PC-3 (cell line): Measurements from ENCODE around the gene KIF1C. TPM values are rescaled to one million over a fixed set of nuclear protein-coding genes. Genes with fewer than 3 reads are reported as not detected.

Experiments
- ATAC-seq: fragments of 200-7000 bp; cut with Tn5 transposase; 2 replicates; pipeline ENCODE4 v1.9.1; 2020; ENCODE audit warnings: mild to moderate bottlenecking, moderate library complexity
- BruUV-seq: library from RNA; stranded (reverse); fragments of 400-500 nt; replicated peaks from 2 replicates; lab custom pipeline; 2021; lab: Mats Ljungman, UMichigan
- CTCF ChIA-PET: fragments of 300-600 bp; sonication (Branson Sonifier 250); formaldehyde crosslinking; loops from one replicate; lab custom pipeline; 2022; ENCODE audit warnings: antibody characterized with exemption; lab: Charles Lee
- POLR2A ChIA-PET: fragments of 300-600 bp; sonication (Branson Sonifier 250); formaldehyde crosslinking; loops from one replicate; lab custom pipeline; 2022; ENCODE audit warnings: antibody characterized with exemption; ENCODE audit not compliant: unreplicated experiment; lab: Charles Lee
- DNase-seq: peaks from one replicate; pipeline ENCODE4 v3.0.0-alpha.2; 2015
- H2AFZ ChIP-seq: fragments of 300-600 bp; sonication (generic); 2 replicates; pipeline ENCODE4 v1.6.0; 2016; ENCODE audit warnings: antibody characterized with exemption, low read length
- H3F3A ChIP-seq: fragments of 300-600 bp; sonication (generic); one replicate; pipeline ENCODE4 v1.6.0; 2017; ENCODE audit warnings: antibody characterized with exemption, low read length, control low read depth, mild to moderate bottlenecking; ENCODE audit not compliant: unreplicated experiment
- H3K27ac ChIP-seq: fragments of 300-600 bp; sonication (generic); 2 replicates; pipeline ENCODE4 v1.5.1; 2016; ENCODE audit warnings: mild to moderate bottlenecking, low read length
- H3K27me3 ChIP-seq: fragments of 300-600 bp; sonication (generic); 2 replicates; pipeline ENCODE4 v1.6.1; 2016; ENCODE audit warnings: low read length, mixed read lengths
- H3K36me3 ChIP-seq: fragments of 300-600 bp; sonication (generic); 2 replicates; pipeline ENCODE4 v1.6.1; 2016; ENCODE audit warnings: low read depth, mixed run types, low read length, mixed read lengths
- H3K4me1 ChIP-seq: fragments of 300-600 bp; sonication (generic); 2 replicates; pipeline ENCODE4 v1.5.1; 2016; ENCODE audit warnings: low read length; ENCODE audit not compliant: insufficient read depth
- H3K4me2 ChIP-seq: fragments of 300-600 bp; sonication (generic); 2 replicates; pipeline ENCODE4 v1.6.0; 2016; ENCODE audit warnings: low read length
- H3K4me3 ChIP-seq: fragments of 300-600 bp; sonication (generic); 2 replicates; pipeline ENCODE4 v1.5.1; 2016; ENCODE audit warnings: mild to moderate bottlenecking, low read length, mixed read lengths
- H3K79me2 ChIP-seq: fragments of 300-600 bp; sonication (generic); 2 replicates; pipeline ENCODE4 v1.6.1; 2017; ENCODE audit warnings: low read length, mixed read lengths
- H3K9ac ChIP-seq: fragments of 300-600 bp; sonication (generic); 2 replicates; pipeline ENCODE4 v1.6.0; 2016; ENCODE audit warnings: mild to moderate bottlenecking, low read length
- H3K9me2 ChIP-seq: fragments of 300-600 bp; sonication (generic); replicated peaks from 2 replicates; pipeline ENCODE4 v1.6.1; 2016; ENCODE audit warnings: mixed run types, low read length, mixed read lengths
- H3K9me3 ChIP-seq: fragments of 300-600 bp; sonication (generic); 2 replicates; pipeline ENCODE4 v1.6.1; 2016; ENCODE audit warnings: low read length, mixed read lengths
- H4K20me1 ChIP-seq: fragments of 300-600 bp; sonication (generic); 2 replicates; pipeline ENCODE4 v1.6.1; 2016; ENCODE audit warnings: low read length, mixed read lengths
- EZH2 ChIP-seq: fragments of 300-600 bp; sonication (generic); IDR thresholded peaks from one replicate; pipeline ENCODE4 v1.6.1; 2017; ENCODE audit warnings: antibody characterized with exemption, mild to moderate bottlenecking, low read length; ENCODE audit not compliant: unreplicated experiment
- EZH2phosphoT487 ChIP-seq: fragments of 300-600 bp; sonication (generic); IDR thresholded peaks from 2 replicates; pipeline ENCODE4 v1.6.1; 2018; ENCODE audit warnings: mild to moderate bottlenecking, antibody characterized with exemption, low read length, borderline replicate concordance
- intact Hi-C: fragments of 100-400 bp; cut with micrococcal nuclease; formaldehyde crosslinking; loops from 2 replicates; pipeline ENCODE4 v1.9.0; 2023
- total RNA-seq: library from RNA; depleted of rRNA; stranded (reverse); fragments of >200 nt; gene quantifications from 2 replicates; pipeline ENCODE4 v1.2.3, GENCODE V29; 2014
- TF ChIP-seq, protein P1 (sequence below): fragments of 300-600 bp; sonication (generic); conservative IDR thresholded peaks from 2 replicates; pipeline ENCODE4 v1.5.1; 2017; ENCODE audit warnings: antibody characterized with exemption, low read depth, mild to moderate bottlenecking, low read length

KIF1C gene
- total RNA-seq, 1 experiment from 2014 or later, result 60.9 TPM

DNA sequence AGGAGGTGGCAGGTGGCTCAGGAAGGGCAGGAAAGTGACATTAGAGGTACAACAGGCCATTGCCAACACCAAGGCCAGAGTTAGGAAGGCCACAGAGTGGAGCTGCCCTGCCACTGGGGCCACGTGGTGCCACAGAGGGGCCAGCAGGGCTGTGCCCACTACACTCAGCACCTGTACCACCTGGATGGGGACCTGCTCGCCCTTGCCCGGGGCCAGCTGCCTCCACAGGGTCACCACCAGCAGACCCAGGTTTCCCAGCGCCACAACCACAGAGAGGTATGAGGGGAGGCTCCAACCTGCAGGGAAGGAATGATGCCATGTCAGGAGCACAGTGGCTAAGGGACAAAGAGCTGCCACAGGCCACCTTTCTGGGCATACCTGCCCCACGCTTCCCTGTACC, 36.3 kb downstream of the KIF1C start:
- Histone ChIP-seq H3K4me2 (no peak overlapping the region), H3K4me3 (no peak overlapping the region), H3F3A (no peaks in the 10 kb centered on the region), H3K36me3 (no peaks in the 10 kb centered on the region), H3K9me3 (no peaks in the 10 kb centered on the region), H3K27ac (no peak overlapping the region), H3K4me1 (0 out of 2 replicates have a peak, but pooled peaks cover 3% of the 10 kb centered on the region), H2AFZ (no peak overlapping the region), H3K9ac (no peak overlapping the region), H3K9me2 (no peaks in the 10 kb centered on the region), H4K20me1 (no peaks in the 10 kb centered on the region), H3K79me2 (no peaks in the 10 kb centered on the region), H3K27me3 (no peaks in the 10 kb centered on the region)
- intact Hi-C loops, result no loop called here
- no peak for ATAC-seq
- CTCF ChIA-PET, result no interaction called here
- no peak for DNase-seq
- POLR2A ChIA-PET, result no interaction called here
- no TSS peak for BruUV-seq
- TF ChIP-seq EZH2 (no peak), EZH2phosphoT487 (no peak)
- TF ChIP-seq, protein P1, sequence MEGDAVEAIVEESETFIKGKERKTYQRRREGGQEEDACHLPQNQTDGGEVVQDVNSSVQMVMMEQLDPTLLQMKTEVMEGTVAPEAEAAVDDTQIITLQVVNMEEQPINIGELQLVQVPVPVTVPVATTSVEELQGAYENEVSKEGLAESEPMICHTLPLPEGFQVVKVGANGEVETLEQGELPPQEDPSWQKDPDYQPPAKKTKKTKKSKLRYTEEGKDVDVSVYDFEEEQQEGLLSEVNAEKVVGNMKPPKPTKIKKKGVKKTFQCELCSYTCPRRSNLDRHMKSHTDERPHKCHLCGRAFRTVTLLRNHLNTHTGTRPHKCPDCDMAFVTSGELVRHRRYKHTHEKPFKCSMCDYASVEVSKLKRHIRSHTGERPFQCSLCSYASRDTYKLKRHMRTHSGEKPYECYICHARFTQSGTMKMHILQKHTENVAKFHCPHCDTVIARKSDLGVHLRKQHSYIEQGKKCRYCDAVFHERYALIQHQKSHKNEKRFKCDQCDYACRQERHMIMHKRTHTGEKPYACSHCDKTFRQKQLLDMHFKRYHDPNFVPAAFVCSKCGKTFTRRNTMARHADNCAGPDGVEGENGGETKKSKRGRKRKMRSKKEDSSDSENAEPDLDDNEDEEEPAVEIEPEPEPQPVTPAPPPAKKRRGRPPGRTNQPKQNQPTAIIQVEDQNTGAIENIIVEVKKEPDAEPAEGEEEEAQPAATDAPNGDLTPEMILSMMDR, result no peak

DNA sequence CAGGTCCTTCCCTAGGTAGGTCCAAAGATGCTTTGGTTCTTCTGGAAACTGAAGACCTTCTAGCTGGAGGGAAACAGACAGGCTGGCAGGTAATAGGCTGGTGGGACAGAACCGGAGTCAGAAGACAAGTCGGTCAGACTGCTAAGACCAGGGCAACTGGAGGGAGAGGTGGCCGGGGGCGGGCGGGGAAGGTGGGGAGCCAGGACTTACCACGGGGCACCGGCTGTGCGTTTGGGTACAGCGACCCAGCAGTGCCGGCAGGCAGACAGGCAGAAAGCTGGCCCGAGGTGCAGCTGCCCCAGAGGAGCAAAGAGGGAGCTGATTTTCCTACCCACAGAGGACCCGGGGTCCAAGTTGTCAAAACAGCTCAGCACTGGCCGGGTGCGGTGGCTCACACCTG, 36.9 kb downstream of the KIF1C start:
- intact Hi-C loops, result no loop called here
- BruUV-seq, result no TSS peak
- no peak overlapping the region for H3K4me2 ChIP-seq
- ChIA-PET CTCF (no interaction called here), POLR2A (no interaction called here)
- no peak overlapping the region for H2AFZ ChIP-seq
- H3K27ac ChIP-seq, result no peak overlapping the region
- no peaks in the 10 kb centered on the region for H3K36me3 ChIP-seq
- no peak overlapping the region for H3K9ac ChIP-seq
- no peak for TF ChIP-seq EZH2
- TF ChIP-seq, protein P1, result no peak
- H3K9me3 ChIP-seq, result no peaks in the 10 kb centered on the region
- no peaks in the 10 kb centered on the region for H3K9me2 ChIP-seq
- no peaks in the 10 kb centered on the region for H4K20me1 ChIP-seq
- no peaks in the 10 kb centered on the region for H3K27me3 ChIP-seq
- DNase-seq, result no peak
- H3K4me3 ChIP-seq, result no peak overlapping the region
- no peak for ATAC-seq
- H3K4me1 ChIP-seq, result 0 out of 2 replicates have a peak, but pooled peaks cover 3% of the 10 kb centered on the region
- no peaks in the 10 kb centered on the region for H3K79me2 ChIP-seq
- no peaks in the 10 kb centered on the region for H3F3A ChIP-seq

DNA sequence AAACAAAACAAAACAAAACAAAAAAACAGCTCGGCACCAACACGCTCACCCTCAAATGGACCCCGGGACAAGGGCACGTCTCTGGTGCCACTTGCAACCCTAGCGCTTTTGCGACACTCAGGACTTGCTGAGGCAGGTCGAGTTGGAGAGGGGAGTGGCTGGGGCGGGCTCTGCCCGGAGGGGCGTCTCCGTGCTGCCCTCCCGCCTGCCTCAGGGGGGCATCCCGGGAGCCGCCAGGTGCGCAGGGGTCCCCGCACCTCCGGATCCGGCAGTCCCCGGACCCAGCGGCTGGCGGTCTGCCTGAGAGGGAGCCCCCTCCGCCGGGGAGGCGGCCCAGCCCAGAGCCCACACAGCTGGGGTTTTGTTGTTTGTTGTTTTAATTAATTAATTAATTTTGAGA, 37.6 kb downstream of the KIF1C start, which contains the start of gene SLC52A1:
Gene SLC52A1 (minus strand): TSS at position 112 of the 400 bp plus-strand sequence. CDS start 820 bp downstream, outside the sequence.
- H3K4me2 ChIP-seq, result no peak within 1 kb of the TSS
- POLR2A ChIA-PET, result interaction anchor here (0.6 kb wide), 1 partner anchor 341 kb away, joined by 5 read pairs; no protein-coding TSS in a partner anchor
- H3K27ac ChIP-seq, result no peak within 1 kb of the TSS

More for the DNA sequence above, 37.6 kb downstream of the KIF1C start, which contains the start of gene SLC52A1:
- no peak for ATAC-seq
- no peaks in the 10 kb centered on the region for H4K20me1 ChIP-seq
- no peak for DNase-seq
- no peaks in the 10 kb centered on the region for H3K27me3 ChIP-seq
- TF ChIP-seq EZH2 (no peak), EZH2phosphoT487 (no peak)
- TF ChIP-seq, protein P1, result no peak
- no peak within 1 kb of the TSS for H2AFZ ChIP-seq
- H3K36me3 ChIP-seq, result no peaks in the 10 kb centered on the region
- H3F3A ChIP-seq, result no peaks in the 10 kb centered on the region
- H3K79me2 ChIP-seq, result no peaks in the 10 kb centered on the region
- intact Hi-C loops, result no loop called here
- CTCF ChIA-PET, result no interaction called here
- H3K9ac ChIP-seq, result no peak within 1 kb of the TSS
- no peaks in the 10 kb centered on the region for H3K9me3 ChIP-seq
- no peaks in the 10 kb centered on the region for H3K9me2 ChIP-seq
- H3K4me1 ChIP-seq, result 0 out of 2 replicates have a peak, but pooled peaks cover 3% of the 10 kb centered on the region
- BruUV-seq, result no TSS peak
- no peak within 1 kb of the TSS for H3K4me3 ChIP-seq
